IMR-90 (cell line): ENCODE results near the gene STIL. TPM values are rescaled to one million over a fixed set of nuclear protein-coding genes. Genes with fewer than 3 reads are reported as not detected.

Source experiments
- ATAC-seq: fragments of 200-7000 bp; cut with Tn5 transposase; 2 replicates; pipeline ENCODE4 v1.9.1; 2020; ENCODE audit warnings: low read depth, mild to moderate bottlenecking, moderate library complexity
- BruUV-seq: library from RNA; stranded (reverse); fragments of 400-500 nt; replicated peaks from 2 replicates; lab custom pipeline; 2021; lab: Mats Ljungman, UMichigan
- CTCF ChIA-PET: fragments of 300-600 bp; formaldehyde crosslinking; extraction: SDS; loops from one replicate; lab custom pipeline; 2021; ENCODE audit warnings: antibody characterized with exemption; lab: Yijun Ruan, JAX
- POLR2A ChIA-PET: fragments of 300-600 bp; sonication (Branson Sonifier 250); formaldehyde crosslinking; loops from one replicate; lab custom pipeline; 2022; ENCODE audit warnings: antibody characterized with exemption; ENCODE audit not compliant: unreplicated experiment; lab: Charles Lee
- DNase-seq: peaks from one replicate; pipeline ENCODE4 v3.0.0; 2013
- H2AFZ ChIP-seq: replicated peaks from 2 replicates; pipeline ENCODE3; 2013; ENCODE audit warnings: low read length, mild to moderate bottlenecking; ENCODE audit not compliant: poor library complexity
- H2AK5ac ChIP-seq: 2 replicates; pipeline ENCODE4 v1.6.1; 2013; ENCODE audit warnings: low read depth, low read length, inconsistent platforms
- H2AK9ac ChIP-seq: replicated peaks from 2 replicates; pipeline ENCODE3; 2013; ENCODE audit warnings: mild to moderate bottlenecking, low read depth, low read length, moderate library complexity; ENCODE audit not compliant: poor library complexity
- H2BK120ac ChIP-seq: 2 replicates; pipeline ENCODE4 v1.6.1; 2013; ENCODE audit warnings: low read depth, low read length, inconsistent platforms
- H2BK15ac ChIP-seq: 3 replicates; pipeline ENCODE4 v1.6.1; 2013; ENCODE audit warnings: low read depth, low read length, inconsistent platforms
- H2BK20ac ChIP-seq: 2 replicates; pipeline ENCODE4 v1.6.1; 2013; ENCODE audit warnings: low read depth, mild to moderate bottlenecking, inconsistent platforms, low read length, moderate library complexity
- H2BK5ac ChIP-seq: 2 replicates; pipeline ENCODE4 v1.6.1; 2013; ENCODE audit warnings: mild to moderate bottlenecking, low read depth, low read length, inconsistent platforms; ENCODE audit not compliant: poor library complexity, severe bottlenecking
- H3K14ac ChIP-seq: replicated peaks from 2 replicates; pipeline ENCODE4 v1.6.1; 2013; ENCODE audit warnings: low read depth, low read length, inconsistent platforms
- H3K18ac ChIP-seq: 2 replicates; pipeline ENCODE4 v1.6.1; 2013; ENCODE audit warnings: low read depth, low read length, control low read depth
- H3K23ac ChIP-seq: 2 replicates; pipeline ENCODE4 v1.6.1; 2013; ENCODE audit warnings: low read depth, low read length, inconsistent platforms
- H3K27ac ChIP-seq: 2 replicates; pipeline ENCODE4 v1.5.1; 2013; ENCODE audit warnings: mild to moderate bottlenecking, control low read depth, low read length; ENCODE audit not compliant: insufficient read depth
- H3K27me3 ChIP-seq: 2 replicates; pipeline ENCODE4 v1.6.1; 2013; ENCODE audit warnings: low read length; ENCODE audit not compliant: control insufficient read depth, insufficient read depth
- H3K36me3 ChIP-seq: 2 replicates; pipeline ENCODE4 v1.6.1; 2013; ENCODE audit warnings: low read length, mixed read lengths; ENCODE audit not compliant: control insufficient read depth, insufficient read depth
- H3K4ac ChIP-seq: 2 replicates; pipeline ENCODE4 v1.6.1; 2013; ENCODE audit warnings: low read depth, low read length, inconsistent platforms
- H3K4me1 ChIP-seq: 2 replicates; pipeline ENCODE4 v1.6.1; 2013; ENCODE audit warnings: low read length, mixed read lengths; ENCODE audit not compliant: control insufficient read depth, insufficient read depth
- H3K4me2 ChIP-seq: 2 replicates; pipeline ENCODE4 v1.6.1; 2013; ENCODE audit warnings: low read depth, mild to moderate bottlenecking, control low read depth, low read length, moderate library complexity
- H3K4me3 ChIP-seq: 2 replicates; pipeline ENCODE4 v1.5.1; 2013; ENCODE audit warnings: low read depth, mild to moderate bottlenecking, control low read depth, low read length, moderate library complexity; ENCODE audit not compliant: insufficient read depth
- H3K56ac ChIP-seq: 2 replicates; pipeline ENCODE4 v1.6.1; 2013; ENCODE audit warnings: low read length, inconsistent platforms; ENCODE audit not compliant: insufficient read depth; ENCODE audit errors: extremely low read depth
- H3K79me1 ChIP-seq, 2 experiments: 2 replicates each; pipeline ENCODE4 v1.6.1; 2013; ENCODE audit warnings: low read length in 2 of 2, inconsistent platforms in 1 of 2, low read depth in 1 of 2
- H3K9ac ChIP-seq: 2 replicates; pipeline ENCODE4 v1.6.1; 2013; ENCODE audit warnings: low read depth, low read length, control low read depth
- H3K9me1 ChIP-seq: 2 replicates; pipeline ENCODE4 v1.6.1; 2013; ENCODE audit warnings: low read length, inconsistent platforms; ENCODE audit not compliant: insufficient read depth
- H3K9me3 ChIP-seq: 2 replicates; pipeline ENCODE4 v1.6.1; 2013; ENCODE audit warnings: low read length; ENCODE audit not compliant: control insufficient read depth, insufficient read depth
- H4K20me1 ChIP-seq: 2 replicates; pipeline ENCODE4 v1.6.1; 2013; ENCODE audit warnings: low read length, inconsistent platforms; ENCODE audit not compliant: insufficient read depth
- H4K5ac ChIP-seq: 2 replicates; pipeline ENCODE4 v1.6.1; 2013; ENCODE audit warnings: mild to moderate bottlenecking, low read depth, low read length, control low read depth
- H4K8ac ChIP-seq, 2 experiments: 2 replicates each; pipeline ENCODE4 v1.6.1; 2013; ENCODE audit warnings: low read depth in 2 of 2, low read length in 2 of 2, control low read depth in 1 of 2, inconsistent platforms in 1 of 2
- H4K91ac ChIP-seq: 2 replicates; pipeline ENCODE4 v1.6.1; 2013; ENCODE audit warnings: low read depth, low read length, inconsistent platforms; ENCODE audit not compliant: insufficient read depth
- BHLHE40 ChIP-seq: fragments of 150-350 bp; IDR thresholded peaks from 2 replicates; pipeline ENCODE4 v1.6.1; 2016; ENCODE audit warnings: mild to moderate bottlenecking, low read depth, low read length
- CEBPB ChIP-seq: IDR thresholded peaks from 2 replicates; pipeline ENCODE4 v1.6.1; 2012; ENCODE audit warnings: low read depth, low read length, improper control_type of control experiment
- CHD1 ChIP-seq: IDR thresholded peaks from 2 replicates; pipeline ENCODE4 v1.6.1; 2012; ENCODE audit warnings: low read depth, low read length, improper control_type of control experiment
- FOS ChIP-seq: fragments of 150-350 bp; IDR thresholded peaks from 2 replicates; pipeline ENCODE4 v1.6.1; 2016; ENCODE audit warnings: low read depth, low read length
- MAFK ChIP-seq: IDR thresholded peaks from 2 replicates; pipeline ENCODE4 v1.6.1; 2012; ENCODE audit warnings: low read depth, low read length, improper control_type of control experiment
- MAZ ChIP-seq: IDR thresholded peaks from 2 replicates; pipeline ENCODE4 v1.6.1; 2012; ENCODE audit warnings: low read depth, mild to moderate bottlenecking, low read length, improper control_type of control experiment, moderate library complexity, borderline replicate concordance
- MXI1 ChIP-seq: IDR thresholded peaks from 2 replicates; pipeline ENCODE4 v1.6.1; 2012; ENCODE audit warnings: low read depth, mild to moderate bottlenecking, low read length, moderate library complexity, borderline replicate concordance
- POLR2A ChIP-seq: IDR thresholded peaks from 2 replicates; pipeline ENCODE4 v1.6.1; 2012; ENCODE audit warnings: mild to moderate bottlenecking, low read depth, low read length
- RAD21 ChIP-seq: IDR thresholded peaks from 2 replicates; pipeline ENCODE4 v1.6.1; 2012; ENCODE audit warnings: low read length, improper control_type of control experiment
- RCOR1 ChIP-seq: IDR thresholded peaks from 2 replicates; pipeline ENCODE4 v1.6.1; 2012; ENCODE audit warnings: mild to moderate bottlenecking, low read length, improper control_type of control experiment; ENCODE audit not compliant: insufficient replicate concordance
- RFX5 ChIP-seq: IDR thresholded peaks from 2 replicates; pipeline ENCODE4 v1.8.0; 2012; ENCODE audit warnings: low read depth, mild to moderate bottlenecking, low read length, moderate library complexity
- USF2 ChIP-seq: fragments of 150-350 bp; IDR thresholded peaks from 2 replicates; pipeline ENCODE4 v1.6.1; 2017; ENCODE audit warnings: mild to moderate bottlenecking, antibody characterized with exemption, low read length, low read depth
- dilution Hi-C: fragments of 300-500 bp; cut with HindIII; formaldehyde crosslinking; loops from one replicate; pipeline ENCODE4 v1.14.3; 2018; ENCODE audit warnings: low sequenced_read_pairs; ENCODE audit not compliant: unreplicated experiment
- in situ Hi-C: fragments of 300-500 bp; cut with MboI; formaldehyde crosslinking; loops from 3 replicates; pipeline ENCODE4 v1.14.3; 2019; ENCODE audit warnings: low sequenced_read_pairs, inconsistent platforms, mixed read lengths
- intact Hi-C: fragments of 100-400 bp; cut with micrococcal nuclease; formaldehyde crosslinking; loops from 2 replicates; pipeline ENCODE4 v1.10.0; 2022
- polyA plus RNA-seq, 3 experiments: library from polyadenylated mRNA; depleted of rRNA; stranded (reverse); fragments of >200 nt; gene quantifications; 2 replicates each; pipeline ENCODE4 v1.2.3, GENCODE V29; 2012; ENCODE audit warnings: low replicate concordance in 1 of 3
- total RNA-seq: library from RNA; depleted of rRNA; stranded (reverse); fragments of >200 nt; gene quantifications from 2 replicates; pipeline ENCODE4 v1.2.3, GENCODE V29; 2012

Gene STIL
- total and polyA plus RNA-seq, 2 of the 4 experiments (the other 2 are of a cell fraction), result 6.8 to 17.2 TPM

GRCh38 chr1:47298025-47298699 is 15.8 kb downstream of the STIL start:
- Histone ChIP-seq H4K91ac (no peak overlapping the region), H3K18ac (no peak overlapping the region), H2BK15ac (no peak overlapping the region), H3K4me3 (no peak overlapping the region), H3K9me3 (no peaks in the 10 kb centered on the region), H3K9me1 (no peaks in the 10 kb centered on the region), H3K27ac (no peak overlapping the region), H3K4me1 (peaks cover 5% of the 10 kb centered on the region; the same call in 1 of the 2 replicates), H4K20me1 (no peaks in the 10 kb centered on the region), H4K8ac (no peak overlapping the region), H3K4ac (no peak overlapping the region), H3K14ac (no peak overlapping the region), H3K79me1 (peaks cover 3 to 4% of the 10 kb centered on the region in 2 experiments; a peak in 2 of 4 replicates), H4K5ac (no peak overlapping the region), H3K23ac (no peak overlapping the region), H3K56ac (no peak overlapping the region), H3K4me2 (no peak overlapping the region), H2AFZ (no peak overlapping the region), H2BK20ac (no peak overlapping the region), H2BK5ac (no peak overlapping the region), H2AK5ac (no peak overlapping the region), H3K9ac (no peak overlapping the region), H2BK120ac (no peak overlapping the region), H2AK9ac (no peak overlapping the region), H3K27me3 (no peaks in the 10 kb centered on the region), H3K36me3 (peaks cover 3% of the 10 kb centered on the region; the same call in 1 of the 2 replicates)
- dilution Hi-C loops (no loop called here), intact Hi-C loops (no loop called here), in situ Hi-C loops (no loop called here)
- BruUV-seq, result no TSS peak
- ATAC-seq, result no peak
- no peak for TF ChIP-seq FOS
- no peak for TF ChIP-seq MAZ
- no peak for TF ChIP-seq RFX5
- no peak for TF ChIP-seq RAD21
- TF ChIP-seq MXI1, result no peak
- no peak for TF ChIP-seq BHLHE40
- TF ChIP-seq MAFK, result no peak
- no peak for TF ChIP-seq POLR2A
- TF ChIP-seq USF2, result no peak
- no peak for TF ChIP-seq CHD1
- no peak for TF ChIP-seq RCOR1
- no peak for TF ChIP-seq CEBPB
- CTCF ChIA-PET, result interaction anchor here (1.2 kb wide), 1 partner anchor 16 kb away, joined by 9 read pairs; the partner anchor contains the start of gene STIL
- POLR2A ChIA-PET, result no interaction called here
- DNase-seq, result no peak
